GM12875 (cell line): ENCODE measurements around the gene KDM1B.

Source experiments
- H3K4me3 ChIP-seq: one replicate; pipeline ENCODE4 v1.5.1; 2011; ENCODE audit warnings: low read depth, low read length, control low read depth
- TF ChIP-seq, protein P1 (sequence below): IDR thresholded peaks from 2 replicates; pipeline ENCODE4 v1.5.1; 2011; ENCODE audit warnings: low read depth, mild to moderate bottlenecking, control low read depth, inconsistent platforms, low read length, moderate library complexity, borderline replicate concordance; ENCODE audit not compliant: insufficient read depth

KDM1B gene

DNA sequence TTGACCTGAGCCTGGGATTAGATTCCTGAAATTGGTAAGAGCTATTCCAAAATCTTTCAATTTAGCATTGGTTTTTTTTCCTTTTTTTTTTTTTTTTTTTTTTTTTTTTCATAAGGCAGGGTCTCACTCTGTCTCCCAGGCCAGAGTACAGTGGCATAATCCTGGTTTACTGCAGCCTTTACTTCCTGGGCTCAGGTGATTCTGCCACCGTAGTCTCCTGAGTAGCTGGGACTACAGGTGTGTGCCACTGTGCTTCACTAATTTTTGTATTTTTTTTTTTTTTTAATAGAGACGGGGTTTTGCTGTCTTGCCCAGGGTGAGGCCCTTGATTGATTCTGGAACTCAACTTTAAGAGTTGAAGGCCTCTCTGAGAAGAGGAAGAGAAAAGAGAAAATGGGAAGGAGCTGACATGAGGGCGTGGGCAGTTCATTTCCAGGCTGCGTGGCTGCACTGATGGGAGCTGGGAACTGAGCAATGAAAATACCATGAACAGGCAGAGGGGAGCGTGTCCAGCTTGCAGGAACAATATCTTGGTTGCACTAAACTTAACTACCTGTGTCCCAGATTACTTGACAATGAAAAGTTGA is 24.6 kb downstream of the KDM1B start:
- H3K4me3 ChIP-seq: no peak overlapping the region
- TF ChIP-seq, protein P1, sequence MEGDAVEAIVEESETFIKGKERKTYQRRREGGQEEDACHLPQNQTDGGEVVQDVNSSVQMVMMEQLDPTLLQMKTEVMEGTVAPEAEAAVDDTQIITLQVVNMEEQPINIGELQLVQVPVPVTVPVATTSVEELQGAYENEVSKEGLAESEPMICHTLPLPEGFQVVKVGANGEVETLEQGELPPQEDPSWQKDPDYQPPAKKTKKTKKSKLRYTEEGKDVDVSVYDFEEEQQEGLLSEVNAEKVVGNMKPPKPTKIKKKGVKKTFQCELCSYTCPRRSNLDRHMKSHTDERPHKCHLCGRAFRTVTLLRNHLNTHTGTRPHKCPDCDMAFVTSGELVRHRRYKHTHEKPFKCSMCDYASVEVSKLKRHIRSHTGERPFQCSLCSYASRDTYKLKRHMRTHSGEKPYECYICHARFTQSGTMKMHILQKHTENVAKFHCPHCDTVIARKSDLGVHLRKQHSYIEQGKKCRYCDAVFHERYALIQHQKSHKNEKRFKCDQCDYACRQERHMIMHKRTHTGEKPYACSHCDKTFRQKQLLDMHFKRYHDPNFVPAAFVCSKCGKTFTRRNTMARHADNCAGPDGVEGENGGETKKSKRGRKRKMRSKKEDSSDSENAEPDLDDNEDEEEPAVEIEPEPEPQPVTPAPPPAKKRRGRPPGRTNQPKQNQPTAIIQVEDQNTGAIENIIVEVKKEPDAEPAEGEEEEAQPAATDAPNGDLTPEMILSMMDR: no peak

DNA sequence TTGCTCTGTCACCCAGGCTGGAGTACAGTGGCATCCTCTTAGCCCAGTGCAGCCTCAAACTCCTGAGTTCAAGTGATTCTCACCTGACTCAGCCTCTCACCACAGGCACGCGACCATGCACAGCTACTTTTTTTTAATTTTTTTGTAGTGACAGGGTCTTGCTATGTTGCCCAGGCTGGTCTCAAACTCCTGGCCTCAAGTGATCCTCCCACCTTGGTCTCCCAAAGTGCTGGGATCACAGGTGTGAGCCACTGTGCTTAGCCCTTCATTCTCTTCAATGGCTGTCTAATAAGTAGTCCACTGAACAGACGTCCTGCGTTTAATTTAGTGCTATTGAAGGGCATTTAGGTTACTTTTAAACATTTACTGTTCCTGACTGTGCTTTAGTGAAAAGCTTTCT is 27.3 kb downstream of the KDM1B start:
- TF ChIP-seq, protein P1: no peak
- H3K4me3 ChIP-seq: no peak overlapping the region

DNA sequence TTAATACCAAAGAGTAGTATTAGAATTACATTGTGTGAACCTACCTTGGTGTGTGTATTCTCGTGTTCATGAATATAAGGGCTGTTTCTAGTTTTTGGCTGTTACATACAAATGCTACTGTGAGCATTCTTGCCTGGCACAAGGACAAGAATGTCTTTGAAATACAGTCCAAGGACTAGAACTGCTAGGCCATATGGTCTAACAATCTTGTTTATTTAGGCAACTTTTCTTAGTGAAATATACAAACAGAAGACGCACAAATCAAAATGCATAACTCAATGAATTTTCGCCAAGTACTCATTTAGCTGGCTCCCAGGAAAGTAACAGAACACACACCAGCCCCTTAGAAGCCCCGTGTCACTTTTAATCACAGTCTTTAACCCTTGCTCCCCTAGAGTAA is 28.5 kb downstream of the KDM1B start:
- H3K4me3 ChIP-seq: no peak overlapping the region
- TF ChIP-seq, protein P1: no peak

DNA sequence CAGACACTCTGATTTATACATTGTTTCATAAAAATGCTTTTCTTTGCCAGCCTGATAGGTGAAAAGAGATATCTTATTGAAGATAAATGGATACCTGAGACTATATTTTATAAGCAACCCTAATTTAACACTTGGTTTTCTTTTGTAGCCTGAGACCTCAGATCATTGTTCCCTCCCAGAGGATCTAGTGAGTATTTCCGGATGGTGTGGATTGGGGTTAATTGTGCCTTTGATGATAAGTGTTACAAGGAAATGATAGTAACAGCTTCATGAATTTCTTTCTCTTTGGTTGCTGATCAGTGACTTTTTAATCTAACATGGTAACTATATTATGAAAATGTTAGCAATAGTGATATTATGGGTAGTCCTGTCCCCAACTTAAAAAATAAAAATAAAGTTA is 30.4 kb downstream of the KDM1B start:
- TF ChIP-seq, protein P1: no peak

DNA sequence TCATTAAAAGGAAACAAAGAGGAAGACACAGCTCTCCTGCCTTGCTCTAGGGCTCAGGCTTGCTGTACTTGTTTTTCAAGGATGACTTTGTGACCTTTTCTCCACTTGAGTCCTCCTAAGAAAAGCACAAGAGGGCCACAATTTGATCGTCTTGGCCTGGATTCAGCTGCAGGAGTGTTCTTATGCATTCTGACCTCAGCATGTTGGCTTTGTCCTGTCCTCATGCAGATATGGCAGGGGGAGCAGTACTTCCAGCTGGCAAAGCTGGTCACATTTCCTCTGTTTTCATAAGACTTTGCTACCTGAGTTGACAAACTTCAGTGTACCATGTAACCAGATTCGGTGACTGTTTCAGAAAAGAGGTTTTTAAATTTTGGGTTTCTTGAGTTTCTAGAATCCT is 30.8 kb downstream of the KDM1B start:
- TF ChIP-seq, protein P1: no peak
- H3K4me3 ChIP-seq: no peak overlapping the region

More for the DNA sequence above, 30.4 kb downstream of the KDM1B start:
- no peak overlapping the region for H3K4me3 ChIP-seq

DNA sequence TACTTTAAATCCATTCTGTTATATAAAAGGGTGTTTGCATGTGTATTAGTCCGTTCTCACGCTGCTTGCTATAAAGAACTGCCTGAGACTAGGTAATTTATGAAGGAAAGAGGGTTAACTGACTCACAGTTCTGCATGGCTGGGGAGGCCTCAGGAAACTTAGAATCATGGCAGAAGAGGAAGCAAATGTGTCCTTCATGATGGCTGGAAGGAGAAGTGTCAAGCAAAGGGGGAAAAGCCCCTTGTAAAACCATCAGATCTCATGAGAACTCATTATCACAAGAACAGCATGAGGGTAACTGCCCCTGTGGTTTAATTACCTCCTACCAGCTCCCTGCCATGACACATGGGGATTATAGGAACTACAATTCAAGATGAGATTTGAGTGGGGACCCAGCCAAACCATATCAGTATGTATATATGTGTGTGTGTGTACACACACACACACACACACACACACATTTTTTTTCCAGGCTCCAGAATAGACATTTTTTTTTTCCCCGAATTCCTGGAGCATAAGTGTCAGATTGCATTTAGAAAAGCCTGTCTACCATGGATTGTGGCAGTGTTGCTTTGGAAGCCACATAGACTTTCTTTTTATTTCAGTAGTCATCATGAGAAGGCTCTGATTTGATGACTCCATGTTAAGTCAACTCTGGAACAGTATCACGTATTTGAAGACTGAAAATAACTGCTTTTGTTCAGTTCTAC is 31.5 kb downstream of the KDM1B start:
- no peak overlapping the region for H3K4me3 ChIP-seq
- TF ChIP-seq, protein P1: no peak

DNA sequence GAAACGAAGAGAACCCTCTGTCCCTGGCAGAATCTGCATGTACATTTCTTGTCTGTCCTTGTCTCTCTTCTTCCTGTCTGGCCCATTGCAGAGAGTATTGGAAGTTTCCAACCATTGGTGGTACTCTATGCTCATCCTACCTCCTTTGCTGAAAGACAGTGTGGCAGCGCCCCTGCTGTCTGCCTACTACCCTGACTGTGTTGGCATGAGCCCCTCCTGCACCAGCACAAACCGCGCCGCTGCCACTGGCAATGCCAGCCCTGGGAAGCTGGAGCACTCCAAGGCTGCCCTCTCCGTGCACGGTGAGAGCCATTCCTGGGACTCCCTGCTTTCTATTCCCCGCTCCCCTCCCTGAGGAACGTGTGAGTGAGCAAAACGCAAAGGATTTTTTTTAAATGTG is 32.5 kb downstream of the KDM1B start:
- no peak overlapping the region for H3K4me3 ChIP-seq
- TF ChIP-seq, protein P1: no peak
